GM21528 (cell line): Measurements from ENCODE around the gene ACE.

Source experiments
- ATAC-seq: cut with Tn5 transposase; IDR thresholded peaks from one replicate; pipeline ENCODE4 v1.9.1; 2021; ENCODE audit warnings: mild to moderate bottlenecking, moderate library complexity; ENCODE audit not compliant: unreplicated experiment, low FRiP score

ACE gene

GRCh38 chr17:63476854-63477479, at the start of gene ACE:
ACE (plus strand) TSS chr17:63477061; CDS start chr17:63477095, 34 bp downstream.
- peak; percentile 58 for ATAC-seq

- no peak for ATAC-seq
Observed at GRCh38 chr17:63429766-63430165, 47.1 kb upstream of the ACE start.

- no peak for ATAC-seq
Observed at GRCh38 chr17:63430223-63430622, 46.6 kb upstream of the ACE start.

- ATAC-seq: no peak
Observed at GRCh38 chr17:63431618-63431938, 45.3 kb upstream of the ACE start.

- ATAC-seq: no peak
Observed at GRCh38 chr17:63431939-63432804, 44.7 kb upstream of the ACE start.

- ATAC-seq: no peak
Observed at GRCh38 chr17:63433746-63434591, 42.9 kb upstream of the ACE start.

GRCh38 chr17:63434951-63435571, 41.8 kb upstream of the ACE start:
- no peak for ATAC-seq

- no peak for ATAC-seq
Observed at GRCh38 chr17:63435681-63436522, 41.0 kb upstream of the ACE start.

GRCh38 chr17:63436523-63437110, 40.2 kb upstream of the ACE start:
- no peak for ATAC-seq

- no peak for ATAC-seq
Observed at GRCh38 chr17:63437287-63438091, 39.4 kb upstream of the ACE start.

GRCh38 chr17:63438092-63439051, 38.5 kb upstream of the ACE start:
- no peak for ATAC-seq

- no peak for ATAC-seq
Observed at GRCh38 chr17:63439687-63440086, 37.2 kb upstream of the ACE start.

GRCh38 chr17:63440127-63440769, 36.6 kb upstream of the ACE start:
- no peak for ATAC-seq

- no peak for ATAC-seq
Observed at GRCh38 chr17:63440770-63441335, 36.0 kb upstream of the ACE start.

- ATAC-seq: no peak
Observed at GRCh38 chr17:63441654-63442053, 35.2 kb upstream of the ACE start.

- ATAC-seq: no peak
Observed at GRCh38 chr17:63442074-63442473, 34.8 kb upstream of the ACE start.

- ATAC-seq: no peak
Observed at GRCh38 chr17:63442549-63443035, 34.3 kb upstream of the ACE start.
